ENCODE data around the gene SLC24A5. TPM values are rescaled to one million over a fixed set of nuclear protein-coding genes. Genes with fewer than 3 reads are reported as not detected.
A peak's percentile ranks its signal among the peaks of the same experiment; 100 is the strongest.

Gene SLC24A5
- total RNA-seq, 4 donors from 2014 or later, result not detected

GRCh38 chr15:48103647-48104046, 17.1 kb upstream of the SLC24A5 start:
- Histone ChIP-seq H3K36me3 (no peaks in the 10 kb centered on the region), H3K27ac (no peak overlapping the region), H3K4me3 (replicated peaks in 1 of 3) (no peak overlapping the region), H3K9me3 (no peaks in the 10 kb centered on the region), H3K27me3 (no peaks in the 10 kb centered on the region), H3K4me1 (no peaks in the 10 kb centered on the region)
- DNase-seq, result no peak
- intact Hi-C loops (cut with DNase I), result no loop called here
- TF ChIP-seq CTCF (IDR thresholded peaks at IDR 0.05) (no peak), POLR2A (IDR thresholded peaks at IDR 0.05) (no peak)
- WGBS, 2 donors, result 83 to 92% methylated on average over 5 of the region's 5 CpGs

GRCh38 chr15:48105936-48106335, 14.9 kb upstream of the SLC24A5 start:
- Histone ChIP-seq H3K36me3 (no peaks in the 10 kb centered on the region), H3K27ac (no peak overlapping the region), H3K9me3 (no peaks in the 10 kb centered on the region), H3K27me3 (no peaks in the 10 kb centered on the region), H3K4me1 (no peaks in the 10 kb centered on the region), H3K4me3 (replicated peaks in 1 of 3) (no peak overlapping the region)
- TF ChIP-seq CTCF (IDR thresholded peaks at IDR 0.05) (no peak), POLR2A (IDR thresholded peaks at IDR 0.05) (no peak)
- no peak for DNase-seq
- WGBS, 2 donors, result 66 to 74% methylated on average over 2 of the region's 2 CpGs
- intact Hi-C loops (cut with DNase I), result no loop called here

GRCh38 chr15:48109212-48109611, 11.6 kb upstream of the SLC24A5 start:
- WGBS, 2 donors, result 93% methylated on average over 4 of the region's 4 CpGs
- Histone ChIP-seq H3K4me1 (no peaks in the 10 kb centered on the region), H3K4me3 (replicated peaks in 1 of 3) (no peak overlapping the region), H3K9me3 (no peaks in the 10 kb centered on the region), H3K27me3 (no peaks in the 10 kb centered on the region), H3K27ac (no peak overlapping the region), H3K36me3 (no peaks in the 10 kb centered on the region)
- intact Hi-C loops (cut with DNase I), result no loop called here
- no peak for DNase-seq
- TF ChIP-seq CTCF (IDR thresholded peaks at IDR 0.05) (no peak), POLR2A (IDR thresholded peaks at IDR 0.05) (no peak)

GRCh38 chr15:48109856-48110531, 10.8 kb upstream of the SLC24A5 start:
- Histone ChIP-seq H3K27me3 (no peaks in the 10 kb centered on the region), H3K4me3 (replicated peaks in 1 of 3) (no peak overlapping the region), H3K36me3 (no peaks in the 10 kb centered on the region), H3K9me3 (no peaks in the 10 kb centered on the region), H3K27ac (no peak overlapping the region), H3K4me1 (no peaks in the 10 kb centered on the region)
- 79 to 82% methylated on average over 5 of the region's 5 CpGs for WGBS, 2 donors
- no peak for DNase-seq
- TF ChIP-seq CTCF (IDR thresholded peaks at IDR 0.05), result no peak
- TF ChIP-seq POLR2A (IDR thresholded peaks at IDR 0.05), result no peak
- intact Hi-C loops (cut with DNase I), result no loop called here

GRCh38 chr15:48112242-48112641, 8.5 kb upstream of the SLC24A5 start:
- whole genome bisulfite sequencing, 2 donors, result 26 to 40% methylated on average over 6 of the region's 6 CpGs
- DNase-seq, result peak; percentile 5 to 7
- intact Hi-C loops (cut with DNase I), result no loop called here

More at GRCh38 chr15:48112242-48112641, 8.5 kb upstream of the SLC24A5 start:
- no peak for TF ChIP-seq POLR2A (IDR thresholded peaks at IDR 0.05)
- peak in 2 of 6 experiments; percentile 25 to 35 for TF ChIP-seq CTCF (IDR thresholded peaks at IDR 0.05)
- Histone ChIP-seq H3K4me1 (no peaks in the 10 kb centered on the region), H3K9me3 (no peaks in the 10 kb centered on the region), H3K36me3 (no peaks in the 10 kb centered on the region), H3K27ac (no peak overlapping the region), H3K27me3 (no peaks in the 10 kb centered on the region), H3K4me3 (replicated peaks in 1 of 3) (no peak overlapping the region)
